HepG2 (cell line): Measurements from ENCODE around the gene APC2. TPM values are rescaled to one million over a fixed set of nuclear protein-coding genes. Genes with fewer than 3 reads are reported as not detected.
A peak's percentile ranks its signal among the peaks of the same experiment; 100 is the strongest.

Experiments used
- ARNTL ChIP-seq: sonication (generic); formaldehyde crosslinking; IDR thresholded peaks from 2 replicates; pipeline ENCODE4 v1.4.0; 2020; ENCODE audit warnings: mild to moderate bottlenecking, missing genetic modification reagents
- CCAR2 ChIP-seq: fragments of 200-400 bp; formaldehyde crosslinking; optimal IDR thresholded peaks from 2 replicates; pipeline ENCODE3; 2018; ENCODE audit warnings: low read depth, mild to moderate bottlenecking, low read length, moderate library complexity
- ELF1 ChIP-seq: sonication (generic); formaldehyde crosslinking; IDR thresholded peaks from 2 replicates; pipeline ENCODE4 v1.4.0; 2020; ENCODE audit warnings: missing genetic modification reagents
- ESRRA ChIP-seq: sonication (generic); formaldehyde crosslinking; IDR thresholded peaks from 2 replicates; pipeline ENCODE4 v1.5.1; 2020; ENCODE audit warnings: mild to moderate bottlenecking, low read depth, missing genetic modification reagents
- FOSL1 ChIP-seq: sonication (generic); formaldehyde crosslinking; IDR thresholded peaks from 2 replicates; pipeline ENCODE4 v1.9.0; 2021; ENCODE audit warnings: missing genetic modification reagents, borderline replicate concordance
- HOXA7 ChIP-seq: sonication (generic); formaldehyde crosslinking; IDR thresholded peaks from 2 replicates; pipeline ENCODE4 v1.8.1; 2022; ENCODE audit warnings: mild to moderate bottlenecking, missing genetic modification reagents, moderate library complexity
- MXD4 ChIP-seq: IDR thresholded peaks from 2 replicates; pipeline ENCODE4 v1.6.1; 2016; ENCODE audit warnings: mild to moderate bottlenecking, missing biosample characterization, missing genetic modification reagents
- NFYB ChIP-seq: sonication (generic); formaldehyde crosslinking; IDR thresholded peaks from 2 replicates; pipeline ENCODE4 v1.4.0; 2020; ENCODE audit warnings: missing genetic modification reagents
- PAX8 ChIP-seq: sonication (generic); formaldehyde crosslinking; IDR thresholded peaks from 2 replicates; pipeline ENCODE4 v1.8.0; 2022; ENCODE audit warnings: mild to moderate bottlenecking, missing genetic modification reagents, borderline replicate concordance
- POGZ ChIP-seq: sonication (generic); formaldehyde crosslinking; IDR thresholded peaks from 2 replicates; pipeline ENCODE4 v1.4.0; 2020; ENCODE audit warnings: mild to moderate bottlenecking, missing genetic modification reagents
- SP140L ChIP-seq: sonication (generic); formaldehyde crosslinking; IDR thresholded peaks from 2 replicates; pipeline ENCODE4 v1.4.0; 2020; ENCODE audit warnings: missing genetic modification reagents, borderline replicate concordance
- ZMYM4 ChIP-seq: sonication (generic); formaldehyde crosslinking; IDR thresholded peaks from 2 replicates; pipeline ENCODE4 v1.8.1; 2023; ENCODE audit warnings: mild to moderate bottlenecking, missing genetic modification reagents
- ZNF101 ChIP-seq: sonication (generic); formaldehyde crosslinking; IDR thresholded peaks from 2 replicates; pipeline ENCODE4 v1.4.0; 2020; ENCODE audit warnings: mild to moderate bottlenecking, low read depth, missing genetic modification reagents, borderline replicate concordance
- ZNF441 ChIP-seq: sonication (generic); formaldehyde crosslinking; IDR thresholded peaks from 2 replicates; pipeline ENCODE4 v1.7.0; 2021; ENCODE audit warnings: missing genetic modification reagents, borderline replicate concordance
- ZNF550 ChIP-seq: sonication (generic); formaldehyde crosslinking; IDR thresholded peaks from 2 replicates; pipeline ENCODE4 v1.4.0; 2020; ENCODE audit warnings: mild to moderate bottlenecking, missing genetic modification reagents, borderline replicate concordance
- ZNF563 ChIP-seq: sonication (generic); formaldehyde crosslinking; IDR thresholded peaks from 2 replicates; pipeline ENCODE4 v1.8.0; 2022; ENCODE audit warnings: mild to moderate bottlenecking, moderate library complexity, missing genetic modification reagents
- ZNF790 ChIP-seq: sonication (generic); formaldehyde crosslinking; IDR thresholded peaks from 2 replicates; pipeline ENCODE4 v1.8.0; 2022; ENCODE audit warnings: missing genetic modification reagents, mild to moderate bottlenecking, borderline replicate concordance
- ZNF878 ChIP-seq: sonication (generic); formaldehyde crosslinking; IDR thresholded peaks from 2 replicates; pipeline ENCODE4 v1.8.1; 2023; ENCODE audit warnings: mild to moderate bottlenecking, missing genetic modification reagents, moderate library complexity
- ZSCAN29 ChIP-seq: sonication (generic); formaldehyde crosslinking; conservative IDR thresholded peaks from 2 replicates; pipeline ENCODE4 v1.4.0; 2020; ENCODE audit warnings: mild to moderate bottlenecking, missing genetic modification reagents
- polyA plus RNA-seq, 8 experiments: library from polyadenylated mRNA; depleted of rRNA in 3 of 8; stranded (reverse) in 7 of 8; unstranded in 1 of 8; fragments of >200 nt; fragmentation: Illumina TruSeq in 4 of 8; extraction: Trizol in 4 of 8; gene quantifications; 2 replicates each; pipeline versions ENCODE4 v1.2.1 to v1.2.3, GENCODE V29; 2011 to 2016; ENCODE audit warnings: low read depth in 4 of 8, missing spikeins in 1 of 8, mixed read lengths in 1 of 8; ENCODE audit not compliant: insufficient read depth in 1 of 8
- total RNA-seq, 5 experiments: library from RNA; depleted of rRNA; stranded (reverse); fragments of >200 nt; fragmentation: Illumina TruSeq; extraction: Trizol; gene quantifications; 2 replicates each; pipeline ENCODE4 v1.2.3, GENCODE V29; 2016; ENCODE audit warnings: low read depth in 1 of 5
- TF ChIP-seq, protein P1 (sequence below): IDR thresholded peaks from 2 replicates; pipeline ENCODE4 v1.6.1; 2016; ENCODE audit warnings: low read depth, missing genetic modification reagents, missing compliant biosample characterization
- TF ChIP-seq, protein P2 (sequence below): sonication (generic); formaldehyde crosslinking; IDR thresholded peaks from 2 replicates; pipeline ENCODE4 v1.9.0; 2022; ENCODE audit warnings: missing genetic modification reagents, mild to moderate bottlenecking, borderline replicate concordance
- TF ChIP-seq, protein P3 (sequence below): sonication (generic); formaldehyde crosslinking; IDR thresholded peaks from 2 replicates; pipeline ENCODE4 v1.4.0; 2020; ENCODE audit warnings: mild to moderate bottlenecking, missing genetic modification reagents

The APC2 gene
- total and polyA plus RNA-seq, 2 of the 13 experiments (the other 11 are each of a cell fraction or from before 2014, with no cell fraction given): 0.08 to 0.22 TPM

DNA sequence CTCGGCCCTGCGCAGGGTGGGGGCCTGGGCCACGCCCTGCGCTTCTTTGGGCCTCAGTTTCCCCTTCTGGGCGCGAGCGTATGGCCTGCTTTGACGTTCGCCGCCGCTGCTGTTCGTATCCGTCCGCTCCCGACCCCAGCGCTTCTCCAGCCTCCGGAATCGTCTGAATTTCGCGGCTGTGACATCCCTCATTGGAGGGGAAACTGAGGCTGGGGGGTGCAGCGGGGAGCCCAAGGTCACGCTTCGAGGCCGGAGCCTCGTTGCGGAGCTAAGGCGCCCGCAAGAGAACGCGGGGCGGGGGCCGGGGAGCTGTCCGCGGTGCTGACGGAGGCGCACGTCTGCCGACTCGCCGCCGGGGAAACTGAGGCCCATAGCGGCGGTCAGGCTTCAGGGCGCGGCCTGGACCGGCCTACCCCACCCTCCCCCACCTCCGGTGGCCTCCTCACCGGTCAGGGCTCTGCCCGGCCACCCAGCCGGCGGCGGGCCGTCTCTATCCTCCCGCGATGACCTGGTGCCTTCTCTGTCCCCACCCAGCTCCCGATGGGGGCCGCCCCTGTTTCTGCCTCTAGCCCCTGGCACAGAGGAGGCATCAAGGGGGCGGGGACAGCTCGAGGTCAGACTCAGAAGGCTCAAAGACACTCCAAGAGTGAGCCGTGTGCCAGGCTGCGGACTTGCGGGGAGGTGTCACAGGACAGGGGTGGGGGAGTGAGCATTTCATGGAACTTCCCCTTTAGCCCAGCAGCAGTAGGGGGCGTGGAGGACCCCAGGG is 3.0 kb upstream of the APC2 start (continued):
- TF ChIP-seq, protein P1, sequence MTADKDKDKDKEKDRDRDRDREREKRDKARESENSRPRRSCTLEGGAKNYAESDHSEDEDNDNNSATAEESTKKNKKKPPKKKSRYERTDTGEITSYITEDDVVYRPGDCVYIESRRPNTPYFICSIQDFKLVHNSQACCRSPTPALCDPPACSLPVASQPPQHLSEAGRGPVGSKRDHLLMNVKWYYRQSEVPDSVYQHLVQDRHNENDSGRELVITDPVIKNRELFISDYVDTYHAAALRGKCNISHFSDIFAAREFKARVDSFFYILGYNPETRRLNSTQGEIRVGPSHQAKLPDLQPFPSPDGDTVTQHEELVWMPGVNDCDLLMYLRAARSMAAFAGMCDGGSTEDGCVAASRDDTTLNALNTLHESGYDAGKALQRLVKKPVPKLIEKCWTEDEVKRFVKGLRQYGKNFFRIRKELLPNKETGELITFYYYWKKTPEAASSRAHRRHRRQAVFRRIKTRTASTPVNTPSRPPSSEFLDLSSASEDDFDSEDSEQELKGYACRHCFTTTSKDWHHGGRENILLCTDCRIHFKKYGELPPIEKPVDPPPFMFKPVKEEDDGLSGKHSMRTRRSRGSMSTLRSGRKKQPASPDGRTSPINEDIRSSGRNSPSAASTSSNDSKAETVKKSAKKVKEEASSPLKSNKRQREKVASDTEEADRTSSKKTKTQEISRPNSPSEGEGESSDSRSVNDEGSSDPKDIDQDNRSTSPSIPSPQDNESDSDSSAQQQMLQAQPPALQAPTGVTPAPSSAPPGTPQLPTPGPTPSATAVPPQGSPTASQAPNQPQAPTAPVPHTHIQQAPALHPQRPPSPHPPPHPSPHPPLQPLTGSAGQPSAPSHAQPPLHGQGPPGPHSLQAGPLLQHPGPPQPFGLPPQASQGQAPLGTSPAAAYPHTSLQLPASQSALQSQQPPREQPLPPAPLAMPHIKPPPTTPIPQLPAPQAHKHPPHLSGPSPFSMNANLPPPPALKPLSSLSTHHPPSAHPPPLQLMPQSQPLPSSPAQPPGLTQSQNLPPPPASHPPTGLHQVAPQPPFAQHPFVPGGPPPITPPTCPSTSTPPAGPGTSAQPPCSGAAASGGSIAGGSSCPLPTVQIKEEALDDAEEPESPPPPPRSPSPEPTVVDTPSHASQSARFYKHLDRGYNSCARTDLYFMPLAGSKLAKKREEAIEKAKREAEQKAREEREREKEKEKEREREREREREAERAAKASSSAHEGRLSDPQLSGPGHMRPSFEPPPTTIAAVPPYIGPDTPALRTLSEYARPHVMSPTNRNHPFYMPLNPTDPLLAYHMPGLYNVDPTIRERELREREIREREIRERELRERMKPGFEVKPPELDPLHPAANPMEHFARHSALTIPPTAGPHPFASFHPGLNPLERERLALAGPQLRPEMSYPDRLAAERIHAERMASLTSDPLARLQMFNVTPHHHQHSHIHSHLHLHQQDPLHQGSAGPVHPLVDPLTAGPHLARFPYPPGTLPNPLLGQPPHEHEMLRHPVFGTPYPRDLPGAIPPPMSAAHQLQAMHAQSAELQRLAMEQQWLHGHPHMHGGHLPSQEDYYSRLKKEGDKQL (CRISPR knock-in tag): no peak
- TF ChIP-seq ZNF878 (no peak), ZNF790 (CRISPR knock-in tag) (0 out of 2 replicates have a peak, but pooled peaks have one; percentile 32), HOXA7 (CRISPR knock-in tag) (no peak), SP140L (no peak), ZNF441 (CRISPR knock-in tag) (peak; percentile 53; the same call in 1 of the 2 replicates), POGZ (no peak), MXD4 (CRISPR knock-in tag) (no peak), ELF1 (CRISPR knock-in tag) (no peak), ZNF101 (CRISPR knock-in tag) (no peak), CCAR2 (no peak), ZMYM4 (CRISPR knock-in tag) (no peak), ZNF563 (CRISPR knock-in tag) (peak; percentile 52; the same call in 1 of the 2 replicates), FOSL1 (CRISPR knock-in tag) (no peak), ESRRA (CRISPR knock-in tag) (no peak), ARNTL (no peak), ZSCAN29 (CRISPR knock-in tag) (no peak), PAX8 (CRISPR knock-in tag) (no peak), ZNF550 (CRISPR knock-in tag) (no peak), NFYB (CRISPR knock-in tag) (no peak)
- TF ChIP-seq, protein P2, sequence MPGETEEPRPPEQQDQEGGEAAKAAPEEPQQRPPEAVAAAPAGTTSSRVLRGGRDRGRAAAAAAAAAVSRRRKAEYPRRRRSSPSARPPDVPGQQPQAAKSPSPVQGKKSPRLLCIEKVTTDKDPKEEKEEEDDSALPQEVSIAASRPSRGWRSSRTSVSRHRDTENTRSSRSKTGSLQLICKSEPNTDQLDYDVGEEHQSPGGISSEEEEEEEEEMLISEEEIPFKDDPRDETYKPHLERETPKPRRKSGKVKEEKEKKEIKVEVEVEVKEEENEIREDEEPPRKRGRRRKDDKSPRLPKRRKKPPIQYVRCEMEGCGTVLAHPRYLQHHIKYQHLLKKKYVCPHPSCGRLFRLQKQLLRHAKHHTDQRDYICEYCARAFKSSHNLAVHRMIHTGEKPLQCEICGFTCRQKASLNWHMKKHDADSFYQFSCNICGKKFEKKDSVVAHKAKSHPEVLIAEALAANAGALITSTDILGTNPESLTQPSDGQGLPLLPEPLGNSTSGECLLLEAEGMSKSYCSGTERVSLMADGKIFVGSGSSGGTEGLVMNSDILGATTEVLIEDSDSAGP (CRISPR knock-in tag): peak; percentile 65; the same call in 1 of the 2 replicates
- TF ChIP-seq, protein P3, sequence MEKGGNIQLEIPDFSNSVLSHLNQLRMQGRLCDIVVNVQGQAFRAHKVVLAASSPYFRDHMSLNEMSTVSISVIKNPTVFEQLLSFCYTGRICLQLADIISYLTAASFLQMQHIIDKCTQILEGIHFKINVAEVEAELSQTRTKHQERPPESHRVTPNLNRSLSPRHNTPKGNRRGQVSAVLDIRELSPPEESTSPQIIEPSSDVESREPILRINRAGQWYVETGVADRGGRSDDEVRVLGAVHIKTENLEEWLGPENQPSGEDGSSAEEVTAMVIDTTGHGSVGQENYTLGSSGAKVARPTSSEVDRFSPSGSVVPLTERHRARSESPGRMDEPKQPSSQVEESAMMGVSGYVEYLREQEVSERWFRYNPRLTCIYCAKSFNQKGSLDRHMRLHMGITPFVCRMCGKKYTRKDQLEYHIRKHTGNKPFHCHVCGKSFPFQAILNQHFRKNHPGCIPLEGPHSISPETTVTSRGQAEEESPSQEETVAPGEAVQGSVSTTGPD (CRISPR knock-in tag): no peak
